ENCODE results near the gene OCA2.
"Not testable (repeated sequence)": the region's sequence is repeated elsewhere in the genome, so short reads cannot be mapped to it uniquely, and the experiment has no call there.

OCA2 gene

GRCh38 chr15:27730868-27731267, 368.2 kb downstream of the OCA2 start:
- no peak for DNase-seq (ENCODE audit: insufficient read length, low spot score)
- no peak for TF ChIP-seq CTCF (IDR thresholded peaks at IDR 0.05; ENCODE audit: insufficient read depth, missing control alignments)
- no peak for FAIRE-seq

DNA sequence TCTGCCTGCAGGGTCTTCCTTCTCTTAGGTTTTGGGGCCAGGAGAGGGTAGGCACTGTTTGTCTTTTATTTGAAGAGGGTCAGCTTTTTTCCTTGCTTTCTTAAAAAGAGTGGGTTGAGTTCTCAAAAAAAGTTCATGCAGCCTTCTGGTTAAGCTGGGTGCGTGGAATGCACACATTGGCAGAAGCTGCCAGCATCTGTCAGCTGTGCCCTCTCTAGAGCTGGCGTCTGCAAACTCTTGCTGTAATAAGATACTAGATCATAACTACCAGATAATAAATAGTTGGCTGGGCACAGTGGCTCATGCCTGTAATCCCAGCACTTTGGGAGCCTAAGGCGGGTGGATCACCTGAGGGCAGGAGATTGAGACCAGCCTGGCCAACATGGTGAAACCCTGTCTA, 373.4 kb downstream of the OCA2 start:
- FAIRE-seq = no peak
- DNase-seq (ENCODE audit: insufficient read length, low spot score) = no peak
- TF ChIP-seq CTCF (IDR thresholded peaks at IDR 0.05; ENCODE audit: insufficient read depth, missing control alignments) = no peak

GRCh38 chr15:27723821-27724220, 375.3 kb downstream of the OCA2 start:
- no peak for DNase-seq (ENCODE audit: insufficient read length, low spot score)
- no peak for TF ChIP-seq CTCF (IDR thresholded peaks at IDR 0.05; ENCODE audit: insufficient read depth, missing control alignments)
- FAIRE-seq = no peak

GRCh38 chr15:27722102-27722501, 377.0 kb downstream of the OCA2 start:
- TF ChIP-seq CTCF (IDR thresholded peaks at IDR 0.05; ENCODE audit: insufficient read depth, missing control alignments) = no peak
- FAIRE-seq (no peak), DNase-seq (ENCODE audit: insufficient read length, low spot score) (no peak)

DNA sequence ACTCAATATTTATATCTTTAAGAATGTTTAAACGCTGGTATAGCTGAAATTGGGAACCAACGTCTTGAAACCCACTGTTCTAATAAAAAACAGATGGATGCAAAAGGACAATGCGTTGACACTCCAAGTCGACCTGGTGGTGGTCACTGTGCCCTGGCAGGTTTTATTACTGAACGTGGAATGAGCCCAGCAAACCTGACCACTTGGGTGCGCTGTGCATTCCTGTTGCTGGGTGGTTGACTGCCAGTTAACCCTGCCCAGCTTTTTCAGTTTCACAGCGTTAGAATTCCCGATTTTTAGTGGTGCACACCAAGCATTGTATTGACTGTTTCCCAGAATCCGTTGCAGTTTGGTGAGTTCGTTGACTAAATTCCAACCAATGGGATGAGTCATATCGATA, 384.4 kb downstream of the OCA2 start:
- no peak for DNase-seq (ENCODE audit: insufficient read length, low spot score)
- TF ChIP-seq CTCF (IDR thresholded peaks at IDR 0.05; ENCODE audit: insufficient read depth, missing control alignments) = no peak
- no peak for FAIRE-seq

GRCh38 chr15:27713850-27714249, 385.3 kb downstream of the OCA2 start:
- FAIRE-seq; DNase-seq (ENCODE audit: insufficient read length, low spot score): not testable (repeated sequence)

GRCh38 chr15:27707257-27707656, 391.9 kb downstream of the OCA2 start:
- FAIRE-seq (no peak), DNase-seq (ENCODE audit: insufficient read length, low spot score) (no peak)
- TF ChIP-seq CTCF (IDR thresholded peaks at IDR 0.05; ENCODE audit: insufficient read depth, missing control alignments) = no peak

DNA sequence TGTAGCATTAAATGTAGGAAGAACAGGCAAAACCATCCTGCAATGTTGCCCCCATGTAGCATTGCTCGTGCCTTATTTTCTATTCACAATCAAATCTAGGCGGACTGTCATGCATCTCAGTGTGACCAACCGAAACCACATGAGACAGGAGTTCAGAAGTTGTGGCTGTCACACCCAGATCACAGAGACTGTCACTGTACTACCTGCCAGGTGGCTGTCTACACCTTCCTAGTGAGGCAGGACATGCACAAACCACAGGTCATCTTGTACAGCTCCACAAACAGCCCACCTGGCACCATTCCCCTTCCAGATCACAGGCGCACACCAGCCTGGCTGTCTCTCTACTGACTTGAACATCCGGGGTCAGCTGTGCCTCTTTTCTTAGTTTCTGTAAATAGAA, 392.8 kb downstream of the OCA2 start:
- DNase-seq (ENCODE audit: insufficient read length, low spot score) (no peak), FAIRE-seq (no peak)
- no peak for TF ChIP-seq CTCF (IDR thresholded peaks at IDR 0.05; ENCODE audit: insufficient read depth, missing control alignments)

Data from D721Med (cell line).